Left colon (tissue), 2 donors: ENCODE data around the gene JUND. TPM values are rescaled to one million over a fixed set of nuclear protein-coding genes. Genes with fewer than 3 reads are reported as not detected.

Experiments
- microRNA-seq, 2 donors: library from miRNA; unstranded; fragments of <30 nt; microRNA quantifications; one replicate each; pipeline versions ENCODE4 v1.1.0 to v1.2.0, GENCODE V29; 2020
- total RNA-seq, 2 donors: library from RNA; stranded (reverse); fragmentation: NEBNext Ultra II Directional; extraction: Animal tissue kit (Norgen Biotek cat#: 25700); gene quantifications; one replicate each; pipeline ENCODE4 v1.2.1, GENCODE V29; 2021
- donor health status: DM: no; HTN: no; CAD: no.
- donor health status: DM: yes; HTN: yes; CAD: no.

The JUND gene
- total RNA-seq, 2 donors from 2014 or later, result 361 to 374 TPM

Small RNAs within 50 kb of the gene (microRNA-seq; reads per million reads assigned to microRNA genes)
- 3.2 to 16.3 reads per million in 2 donors for gene MIR3188

Other genes with a start within 250 kb of the JUND start
- gene IL12RB1, start 194.7 kb downstream of the JUND start, total RNA-seq, result 1 to 10 TPM in 1 of 2 donors, under 1 TPM in 1; 0.98 to 3.9 TPM
- gene MAST3, start 183.8 kb downstream of the JUND start, total RNA-seq, result 10 to 100 TPM; 33.6 to 38.6 TPM
- gene PIK3R2, start 128.5 kb downstream of the JUND start, total RNA-seq, result 10 to 100 TPM; 37.4 to 41.1 TPM
- gene IFI30, start 107.8 kb downstream of the JUND start, total RNA-seq, result 10 to 100 TPM; 47.5 to 79.3 TPM
- gene MPV17L2, start 88.4 kb downstream of the JUND start, total RNA-seq, result 10 to 100 TPM in 1 of 2 donors, 1 to 10 TPM in 1; 9.9 to 15.4 TPM
- gene RAB3A, start 77.6 kb downstream of the JUND start, total RNA-seq, result 1 to 10 TPM; 6.3 to 6.9 TPM
- 1 to 10 TPM; 2.5 to 4.3 TPM for gene PDE4C, start 55.2 kb downstream of the JUND start, total RNA-seq
- 1 to 10 TPM; 4.3 to 6.1 TPM for gene IQCN, start 7.2 kb downstream of the JUND start, total RNA-seq
- gene LSM4, start 41.5 kb upstream of the JUND start, total RNA-seq, result 100 to 1,000 TPM; 106 to 148 TPM
- gene PGPEP1, start 59.0 kb upstream of the JUND start, total RNA-seq, result 100 to 1,000 TPM; 105 to 109 TPM
- gene GDF15, start 104.5 kb upstream of the JUND start, total RNA-seq, result 10 to 100 TPM; 32.2 to 87.6 TPM
- gene LRRC25, start 116.0 kb upstream of the JUND start, total RNA-seq, result 1 to 10 TPM in 1 of 2 donors, under 1 TPM in 1; 0.79 to 5.1 TPM
- 10 to 100 TPM; 37.4 to 50.7 TPM for gene SSBP4, start 137.8 kb upstream of the JUND start, total RNA-seq
- 10 to 100 TPM; 14.1 to 15.1 TPM for gene ISYNA1, start 156.5 kb upstream of the JUND start, total RNA-seq
- gene ELL, start 240.4 kb upstream of the JUND start, total RNA-seq, result 10 to 100 TPM; 18.1 to 19.1 TPM